DND-41 (cell line): Measurements from ENCODE around the gene FNDC4.

Experiments used
- EZH2 ChIP-seq: IDR thresholded peaks from 3 replicates; pipeline ENCODE4 v1.6.1; 2012; ENCODE audit warnings: borderline replicate concordance, low read depth, mild to moderate bottlenecking, moderate library complexity, low read length, inconsistent platforms; ENCODE audit not compliant: severe bottlenecking
- TF ChIP-seq, protein P1 (sequence below): IDR thresholded peaks from 2 replicates; pipeline ENCODE4 v1.5.1; 2012; ENCODE audit warnings: borderline replicate concordance, low read length, moderate library complexity, mild to moderate bottlenecking; ENCODE audit not compliant: poor library complexity, severe bottlenecking; ENCODE audit errors: extremely low read depth

DNA sequence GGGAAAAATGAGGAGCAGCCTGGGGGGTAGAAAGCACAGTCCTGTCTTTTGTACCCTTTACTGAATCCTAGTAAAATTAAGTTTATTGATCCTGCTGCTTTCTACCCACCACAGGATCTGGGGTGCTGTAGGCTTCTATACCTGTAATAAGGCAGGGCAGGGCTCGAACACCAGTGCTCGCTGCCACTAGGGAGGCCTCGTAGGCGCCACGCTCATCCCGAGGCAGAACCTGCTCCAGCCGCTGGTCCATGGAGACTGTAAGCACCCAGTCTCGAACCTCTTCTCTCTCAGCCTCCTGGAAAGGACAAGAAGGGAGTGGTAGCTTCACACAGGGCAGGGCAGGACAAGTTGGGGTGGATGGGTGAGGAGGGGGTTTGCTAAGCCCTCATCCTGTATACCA lies 49.8 kb downstream of the FNDC4 start:
- TF ChIP-seq, protein P1, sequence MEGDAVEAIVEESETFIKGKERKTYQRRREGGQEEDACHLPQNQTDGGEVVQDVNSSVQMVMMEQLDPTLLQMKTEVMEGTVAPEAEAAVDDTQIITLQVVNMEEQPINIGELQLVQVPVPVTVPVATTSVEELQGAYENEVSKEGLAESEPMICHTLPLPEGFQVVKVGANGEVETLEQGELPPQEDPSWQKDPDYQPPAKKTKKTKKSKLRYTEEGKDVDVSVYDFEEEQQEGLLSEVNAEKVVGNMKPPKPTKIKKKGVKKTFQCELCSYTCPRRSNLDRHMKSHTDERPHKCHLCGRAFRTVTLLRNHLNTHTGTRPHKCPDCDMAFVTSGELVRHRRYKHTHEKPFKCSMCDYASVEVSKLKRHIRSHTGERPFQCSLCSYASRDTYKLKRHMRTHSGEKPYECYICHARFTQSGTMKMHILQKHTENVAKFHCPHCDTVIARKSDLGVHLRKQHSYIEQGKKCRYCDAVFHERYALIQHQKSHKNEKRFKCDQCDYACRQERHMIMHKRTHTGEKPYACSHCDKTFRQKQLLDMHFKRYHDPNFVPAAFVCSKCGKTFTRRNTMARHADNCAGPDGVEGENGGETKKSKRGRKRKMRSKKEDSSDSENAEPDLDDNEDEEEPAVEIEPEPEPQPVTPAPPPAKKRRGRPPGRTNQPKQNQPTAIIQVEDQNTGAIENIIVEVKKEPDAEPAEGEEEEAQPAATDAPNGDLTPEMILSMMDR, result no peak
- TF ChIP-seq EZH2, result no peak
